ENCODE data around the gene PTCSC3. TPM values are rescaled to one million over a fixed set of nuclear protein-coding genes. Genes with fewer than 3 reads are reported as not detected.

Gene PTCSC3
- not detected in 2 replicates for total RNA-seq

DNA sequence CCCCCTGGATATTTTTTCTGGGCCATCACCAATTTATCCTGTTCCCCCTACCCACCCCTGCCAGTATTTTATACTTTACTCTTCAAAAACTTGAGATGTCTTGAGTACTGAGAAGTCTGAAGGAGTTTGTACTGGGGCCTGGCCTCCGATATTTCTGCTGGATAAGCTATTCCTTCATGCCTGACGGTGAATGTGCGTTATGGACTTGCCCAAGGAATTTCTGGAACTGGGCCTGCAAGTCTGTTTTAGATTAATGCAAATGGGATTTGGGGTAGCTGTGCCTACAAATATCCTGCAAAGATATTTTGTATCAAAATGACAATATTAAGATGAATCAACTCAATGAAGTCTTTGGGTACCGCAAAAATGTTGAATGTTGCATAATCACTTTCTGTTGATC, at the start of gene PTCSC3:
Gene PTCSC3, minus strand, starts transcription at position 199 of the 400 bp plus-strand sequence.
- TF ChIP-seq, protein P1, sequence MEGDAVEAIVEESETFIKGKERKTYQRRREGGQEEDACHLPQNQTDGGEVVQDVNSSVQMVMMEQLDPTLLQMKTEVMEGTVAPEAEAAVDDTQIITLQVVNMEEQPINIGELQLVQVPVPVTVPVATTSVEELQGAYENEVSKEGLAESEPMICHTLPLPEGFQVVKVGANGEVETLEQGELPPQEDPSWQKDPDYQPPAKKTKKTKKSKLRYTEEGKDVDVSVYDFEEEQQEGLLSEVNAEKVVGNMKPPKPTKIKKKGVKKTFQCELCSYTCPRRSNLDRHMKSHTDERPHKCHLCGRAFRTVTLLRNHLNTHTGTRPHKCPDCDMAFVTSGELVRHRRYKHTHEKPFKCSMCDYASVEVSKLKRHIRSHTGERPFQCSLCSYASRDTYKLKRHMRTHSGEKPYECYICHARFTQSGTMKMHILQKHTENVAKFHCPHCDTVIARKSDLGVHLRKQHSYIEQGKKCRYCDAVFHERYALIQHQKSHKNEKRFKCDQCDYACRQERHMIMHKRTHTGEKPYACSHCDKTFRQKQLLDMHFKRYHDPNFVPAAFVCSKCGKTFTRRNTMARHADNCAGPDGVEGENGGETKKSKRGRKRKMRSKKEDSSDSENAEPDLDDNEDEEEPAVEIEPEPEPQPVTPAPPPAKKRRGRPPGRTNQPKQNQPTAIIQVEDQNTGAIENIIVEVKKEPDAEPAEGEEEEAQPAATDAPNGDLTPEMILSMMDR (IDR thresholded peaks at IDR 0.05; ENCODE audit: extremely low read depth, low read depth, low read length): no peak
- H3K27me3 ChIP-seq (ENCODE audit: insufficient read depth, low read length): no peaks in the 10 kb centered on the region
- H3K27ac ChIP-seq (ENCODE audit: low read depth, low read length): no peak within 1 kb of the TSS
- H3K4me2 ChIP-seq (ENCODE audit: insufficient read depth, low read length): no peak within 1 kb of the TSS
- no peak for DNase-seq (ENCODE audit: insufficient read length, low spot score, missing footprints)
- no peak within 1 kb of the TSS for H2AFZ ChIP-seq (ENCODE audit: low read length)
- no peaks in the 10 kb centered on the region for H4K20me1 ChIP-seq (ENCODE audit: insufficient read depth, low read length)
- H3K4me1 ChIP-seq (ENCODE audit: insufficient read depth, low read length): no peaks in the 10 kb centered on the region
- H3K36me3 ChIP-seq (ENCODE audit: insufficient read depth, low read length): no peaks in the 10 kb centered on the region
- no peak within 1 kb of the TSS for H3K4me3 ChIP-seq (ENCODE audit: insufficient read depth, low read length)
- no peaks in the 10 kb centered on the region for H3K9me3 ChIP-seq (ENCODE audit: low read depth, low read length)
- H3K79me2 ChIP-seq (ENCODE audit: insufficient read depth, low read length): no peaks in the 10 kb centered on the region

DNA sequence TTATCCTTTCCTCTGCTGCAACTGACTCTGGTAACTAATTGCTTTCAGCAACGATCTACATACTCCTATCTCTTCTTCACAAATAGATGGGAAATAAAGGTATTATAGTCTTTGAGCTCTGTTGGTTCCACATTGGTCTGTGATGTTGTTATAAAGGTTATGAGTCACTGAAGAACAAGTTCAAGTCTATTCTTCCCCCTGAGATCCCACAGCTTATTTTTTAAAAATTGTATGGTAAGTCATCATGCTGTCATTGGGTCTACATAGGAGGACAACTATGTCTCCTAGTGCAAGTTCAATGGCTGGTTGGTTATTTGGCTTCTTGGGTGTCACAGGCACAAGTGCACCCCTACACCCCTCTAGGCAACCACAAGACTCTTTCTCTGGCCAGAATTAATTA, 49.6 kb upstream of the PTCSC3 start:
- Histone ChIP-seq H3K27ac (ENCODE audit: low read depth, low read length) (no peak overlapping the region), H3K4me2 (ENCODE audit: insufficient read depth, low read length) (no peak overlapping the region)

DNA sequence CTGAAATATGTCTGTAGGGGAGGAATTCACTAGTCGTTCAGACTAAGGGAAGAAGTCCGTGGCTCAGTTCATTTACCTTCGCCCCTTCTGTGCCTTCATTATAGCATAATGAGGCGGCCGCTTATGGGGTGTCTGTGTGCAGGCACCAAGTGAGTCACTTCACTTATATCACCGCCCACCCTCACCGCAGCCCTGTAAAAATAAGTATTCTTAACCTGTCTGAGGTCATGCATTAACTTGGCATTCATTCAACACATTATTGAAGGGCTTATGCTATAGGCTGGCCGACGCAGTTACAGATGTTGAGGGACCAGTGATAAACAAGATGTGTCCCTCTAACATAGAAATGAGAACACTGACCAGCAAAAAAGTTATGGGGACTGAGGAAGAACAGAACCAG, 47.7 kb upstream of the PTCSC3 start:
- H2AFZ ChIP-seq (ENCODE audit: low read length): no peak overlapping the region
- H3K4me3 ChIP-seq (ENCODE audit: insufficient read depth, low read length): no peak overlapping the region
- H3K4me2 ChIP-seq (ENCODE audit: insufficient read depth, low read length): no peak overlapping the region
- H3K9me3 ChIP-seq (ENCODE audit: low read depth, low read length): no peaks in the 10 kb centered on the region
- no peaks in the 10 kb centered on the region for H3K4me1 ChIP-seq (ENCODE audit: insufficient read depth, low read length)
- no peak overlapping the region for H3K27ac ChIP-seq (ENCODE audit: low read depth, low read length)
- TF ChIP-seq, protein P1 (IDR thresholded peaks at IDR 0.05; ENCODE audit: extremely low read depth, low read depth, low read length): no peak
- H3K79me2 ChIP-seq (ENCODE audit: insufficient read depth, low read length): no peaks in the 10 kb centered on the region
- H3K27me3 ChIP-seq (ENCODE audit: insufficient read depth, low read length): no peaks in the 10 kb centered on the region
- DNase-seq (ENCODE audit: insufficient read length, low spot score, missing footprints): no peak
- H4K20me1 ChIP-seq (ENCODE audit: insufficient read depth, low read length): no peaks in the 10 kb centered on the region
- no peaks in the 10 kb centered on the region for H3K36me3 ChIP-seq (ENCODE audit: insufficient read depth, low read length)

More for the DNA sequence above, 49.6 kb upstream of the PTCSC3 start:
- no peaks in the 10 kb centered on the region for H3K4me1 ChIP-seq (ENCODE audit: insufficient read depth, low read length)
- no peak for DNase-seq (ENCODE audit: insufficient read length, low spot score, missing footprints)
- H3K9me3 ChIP-seq (ENCODE audit: low read depth, low read length): no peaks in the 10 kb centered on the region
- H3K36me3 ChIP-seq (ENCODE audit: insufficient read depth, low read length): no peaks in the 10 kb centered on the region
- no peaks in the 10 kb centered on the region for H3K79me2 ChIP-seq (ENCODE audit: insufficient read depth, low read length)
- TF ChIP-seq, protein P1 (IDR thresholded peaks at IDR 0.05; ENCODE audit: extremely low read depth, low read depth, low read length): no peak
- H3K4me3 ChIP-seq (ENCODE audit: insufficient read depth, low read length): no peak overlapping the region
- no peaks in the 10 kb centered on the region for H3K27me3 ChIP-seq (ENCODE audit: insufficient read depth, low read length)
- H2AFZ ChIP-seq (ENCODE audit: low read length): no peak overlapping the region
- no peaks in the 10 kb centered on the region for H4K20me1 ChIP-seq (ENCODE audit: insufficient read depth, low read length)

DNA sequence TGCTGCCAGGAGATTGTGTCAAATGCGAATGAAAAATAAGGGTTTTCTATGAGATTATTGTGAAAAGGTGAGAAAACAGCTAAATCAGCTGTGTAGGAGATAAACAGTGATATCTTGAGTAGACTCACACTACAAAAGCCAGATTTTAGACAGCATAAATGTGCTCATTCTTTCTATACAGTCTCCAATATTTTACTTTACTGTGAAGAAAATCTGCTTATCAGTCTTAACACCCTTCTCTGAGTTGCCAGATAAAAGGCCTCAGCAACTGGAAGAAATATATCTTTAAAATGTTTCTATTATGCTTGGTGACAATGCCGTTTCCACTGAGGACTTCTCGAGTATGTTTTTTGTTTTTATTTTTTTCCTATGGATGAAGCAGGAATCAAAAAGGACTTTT, 47.0 kb upstream of the PTCSC3 start:
- H3K4me1 ChIP-seq (ENCODE audit: insufficient read depth, low read length): no peaks in the 10 kb centered on the region
- H3K79me2 ChIP-seq (ENCODE audit: insufficient read depth, low read length): no peaks in the 10 kb centered on the region
- H3K4me2 ChIP-seq (ENCODE audit: insufficient read depth, low read length): no peak overlapping the region
- no peaks in the 10 kb centered on the region for H4K20me1 ChIP-seq (ENCODE audit: insufficient read depth, low read length)
- no peak overlapping the region for H3K27ac ChIP-seq (ENCODE audit: low read depth, low read length)
- no peaks in the 10 kb centered on the region for H3K27me3 ChIP-seq (ENCODE audit: insufficient read depth, low read length)
- no peaks in the 10 kb centered on the region for H3K9me3 ChIP-seq (ENCODE audit: low read depth, low read length)
- H2AFZ ChIP-seq (ENCODE audit: low read length): no peak overlapping the region
- DNase-seq (ENCODE audit: insufficient read length, low spot score, missing footprints): no peak
- no peaks in the 10 kb centered on the region for H3K36me3 ChIP-seq (ENCODE audit: insufficient read depth, low read length)
- TF ChIP-seq, protein P1 (IDR thresholded peaks at IDR 0.05; ENCODE audit: extremely low read depth, low read depth, low read length): no peak
- no peak overlapping the region for H3K4me3 ChIP-seq (ENCODE audit: insufficient read depth, low read length)

Data from osteoblast (primary cell).